ENCODE measurements around the gene TMEM50A. TPM values are rescaled to one million over a fixed set of nuclear protein-coding genes. Genes with fewer than 3 reads are reported as not detected.
A peak's percentile ranks its signal among the peaks of the same experiment; 100 is the strongest.
"Not testable (repeated sequence)": the region's sequence is repeated elsewhere in the genome, so short reads cannot be mapped to it uniquely, and the experiment has no call there.

Gene TMEM50A
- total RNA-seq, 2 experiments from 2014 or later: 140 to 176 TPM

DNA sequence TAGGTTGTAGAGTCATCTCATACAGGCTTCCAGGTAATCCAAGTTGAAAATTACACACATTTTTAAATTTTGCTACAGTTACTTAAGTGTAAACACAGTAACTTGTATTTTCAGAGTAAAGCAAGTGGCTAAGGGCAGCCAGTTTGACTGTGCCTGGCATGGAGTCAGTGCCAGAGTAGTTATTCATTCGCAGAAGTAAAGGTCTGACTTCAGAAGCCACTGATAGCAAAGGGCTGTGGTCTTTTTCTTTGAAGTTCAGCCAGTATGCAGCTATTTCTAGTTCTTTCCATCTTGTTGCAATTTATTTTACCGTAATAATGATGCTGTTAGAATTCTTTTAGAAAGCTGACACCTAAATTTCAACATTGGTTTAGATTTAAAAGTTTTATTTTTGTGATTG is 9.4 kb downstream of the TMEM50A start:
- POLR2A ChIA-PET: interaction anchor here (0.6 kb wide), 1 partner anchor 614 kb away, joined by 5 read pairs; no protein-coding TSS in a partner anchor
- CTCF ChIA-PET: interaction anchor here (1.1 kb wide), 1 partner anchor 8 kb away, joined by 4 read pairs; no protein-coding TSS in a partner anchor
- Mint-ChIP-seq H3K4me3 (no peak overlapping the region), H3K4me1 (peaks cover 23% of the 10 kb centered on the region), H3K36me3 (ENCODE audit: low read depth) (peaks cover 49% of the 10 kb centered on the region), H3K9me3 (no peaks in the 10 kb centered on the region), H3K27me3 (no peaks in the 10 kb centered on the region), H3K27ac (no peak overlapping the region)
- no peak for DNase-seq

- no peaks in the 10 kb centered on the region for H3K9me3 Mint-ChIP-seq
- H3K4me3 Mint-ChIP-seq: no peak overlapping the region
- ChIA-PET CTCF (interaction anchor here (0.9 to 1.3 kb wide), 2 partner anchors 110 to 118 kb away, joined by 3 read pairs; no protein-coding TSS in a partner anchor), POLR2A (no interaction called here)
- DNase-seq: no peak
- H3K4me1 Mint-ChIP-seq: peaks cover 20% of the 10 kb centered on the region
- H3K27me3 Mint-ChIP-seq: no peaks in the 10 kb centered on the region
- H3K27ac Mint-ChIP-seq: no peak overlapping the region
- H3K36me3 Mint-ChIP-seq (ENCODE audit: low read depth): peaks cover 43% of the 10 kb centered on the region
These were observed 11.5 kb downstream of the TMEM50A start for GRCh38 chr1:25349606-25350005.

DNA sequence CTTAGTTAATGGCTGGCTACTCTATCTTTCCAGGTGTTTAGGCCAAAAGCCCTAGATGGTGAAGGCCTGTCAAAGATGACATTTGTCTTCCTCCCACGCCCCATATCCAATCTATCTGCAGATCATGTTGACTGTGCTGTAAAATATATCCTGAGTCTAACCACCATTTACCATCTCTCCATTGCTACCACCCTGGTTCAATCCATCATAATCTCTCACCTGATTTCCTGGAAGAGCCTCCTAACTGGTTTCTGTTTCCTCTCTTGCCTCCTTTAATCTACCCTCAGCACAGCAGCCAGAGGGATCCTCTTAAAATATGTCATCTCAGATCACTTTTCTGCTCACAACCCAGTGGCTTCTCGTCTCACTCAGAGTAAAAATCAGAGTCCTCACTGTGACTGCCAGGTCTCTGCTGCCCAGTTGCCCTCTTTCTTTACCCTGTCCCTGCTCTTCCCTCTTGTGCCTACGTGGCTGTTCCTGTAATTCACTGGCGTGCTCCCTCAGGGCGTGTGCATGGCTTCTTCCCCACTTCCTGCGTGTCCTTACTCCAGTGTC is 17.8 kb downstream of the TMEM50A start:
- H3K4me1 Mint-ChIP-seq: peaks cover 47% of the 10 kb centered on the region
- peaks cover 57% of the 10 kb centered on the region for H3K36me3 Mint-ChIP-seq (ENCODE audit: low read depth)
- peak overlapping the region; percentile 88 for H3K27ac Mint-ChIP-seq
- no peaks in the 10 kb centered on the region for H3K27me3 Mint-ChIP-seq
- no peaks in the 10 kb centered on the region for H3K9me3 Mint-ChIP-seq
- CTCF ChIA-PET: no interaction called here
- POLR2A ChIA-PET: no interaction called here
- peak; percentile 38 for DNase-seq
- H3K4me3 Mint-ChIP-seq: peak overlapping the region; percentile 2

DNA sequence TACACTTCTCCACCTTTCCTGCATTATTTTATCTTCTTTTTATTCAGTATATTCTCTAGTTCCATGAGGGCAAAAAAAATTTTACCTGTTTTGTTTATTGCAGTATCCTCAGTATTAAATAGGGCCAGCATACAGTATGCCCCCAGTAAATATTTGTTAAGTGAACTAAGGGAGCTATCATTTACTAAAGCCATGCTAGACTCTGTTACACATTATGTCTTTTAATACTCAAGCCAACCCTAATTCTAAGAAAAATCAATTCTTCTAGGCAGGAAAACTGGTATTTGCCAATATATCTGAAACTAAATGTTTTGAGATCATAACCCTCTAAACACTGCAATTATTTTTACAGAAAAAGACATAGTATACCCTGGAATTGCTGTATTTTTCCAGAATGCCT is 18.3 kb downstream of the TMEM50A start:
- H3K4me3 Mint-ChIP-seq: no peak overlapping the region
- peaks cover 47% of the 10 kb centered on the region for H3K4me1 Mint-ChIP-seq
- H3K36me3 Mint-ChIP-seq (ENCODE audit: low read depth): peaks cover 61% of the 10 kb centered on the region
- H3K9me3 Mint-ChIP-seq: no peaks in the 10 kb centered on the region
- no peaks in the 10 kb centered on the region for H3K27me3 Mint-ChIP-seq
- ChIA-PET POLR2A (no interaction called here), CTCF (interaction anchor here (0.6 kb wide), 1 partner anchor 1665 kb away, joined by 3 read pairs; the partner anchor contains the start of gene RPL11)
- no peak for DNase-seq
- peak overlapping the region; percentile 88 for H3K27ac Mint-ChIP-seq

DNA sequence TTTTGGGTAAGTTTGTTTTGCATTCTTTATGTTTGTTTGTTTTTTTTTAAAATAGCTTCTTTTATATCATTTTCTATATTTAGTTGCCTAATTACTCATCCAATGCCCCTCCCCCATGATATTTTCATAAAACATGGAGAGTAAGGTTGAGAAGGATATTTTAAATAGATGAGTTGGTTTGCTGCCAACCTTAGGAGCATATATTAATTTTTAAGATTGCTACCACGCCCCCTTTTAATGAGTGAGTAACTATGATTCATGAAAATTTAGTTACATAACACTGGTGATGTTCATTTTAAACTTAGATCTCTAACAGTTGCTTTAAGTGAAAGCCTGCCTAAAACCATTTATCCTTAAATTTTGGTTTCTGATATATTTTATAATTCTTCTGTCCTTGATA is 18.7 kb downstream of the TMEM50A start:
- no peak for DNase-seq
- Mint-ChIP-seq H3K4me3 (peak overlapping the region; percentile 0), H3K9me3 (no peaks in the 10 kb centered on the region), H3K36me3 (ENCODE audit: low read depth) (peaks cover 63% of the 10 kb centered on the region), H3K27ac (peak overlapping the region; percentile 88), H3K27me3 (no peaks in the 10 kb centered on the region), H3K4me1 (peaks cover 47% of the 10 kb centered on the region)
- POLR2A ChIA-PET: no interaction called here
- CTCF ChIA-PET: interaction anchor here (0.6 kb wide), 2 partner anchors 500 to 1665 kb away, joined by 3 to 5 read pairs; partner anchors contain the start of gene RPL11

- H3K27ac Mint-ChIP-seq: peak overlapping the region; percentile 65
- no peaks in the 10 kb centered on the region for H3K27me3 Mint-ChIP-seq
- ChIA-PET CTCF (no interaction called here), POLR2A (no interaction called here)
- H3K9me3 Mint-ChIP-seq: no peaks in the 10 kb centered on the region
- H3K4me3 Mint-ChIP-seq: no peak overlapping the region
- H3K36me3 Mint-ChIP-seq (ENCODE audit: low read depth): peaks cover 47% of the 10 kb centered on the region
- peaks cover 34% of the 10 kb centered on the region for H3K4me1 Mint-ChIP-seq
- no peak for DNase-seq
These were observed 22.8 kb downstream of the TMEM50A start for GRCh38 chr1:25360596-25361581.

- no peaks in the 10 kb centered on the region for H3K27me3 Mint-ChIP-seq
- H3K36me3 Mint-ChIP-seq (ENCODE audit: low read depth): peaks cover 40% of the 10 kb centered on the region
- ChIA-PET POLR2A (no interaction called here), CTCF (no interaction called here)
- DNase-seq: no peak
- no peak overlapping the region for H3K27ac Mint-ChIP-seq
- no peaks in the 10 kb centered on the region for H3K9me3 Mint-ChIP-seq
- H3K4me1 Mint-ChIP-seq: peaks cover 24% of the 10 kb centered on the region
- H3K4me3 Mint-ChIP-seq: no peak overlapping the region
These were observed 23.8 kb downstream of the TMEM50A start for GRCh38 chr1:25361901-25362300.

DNA sequence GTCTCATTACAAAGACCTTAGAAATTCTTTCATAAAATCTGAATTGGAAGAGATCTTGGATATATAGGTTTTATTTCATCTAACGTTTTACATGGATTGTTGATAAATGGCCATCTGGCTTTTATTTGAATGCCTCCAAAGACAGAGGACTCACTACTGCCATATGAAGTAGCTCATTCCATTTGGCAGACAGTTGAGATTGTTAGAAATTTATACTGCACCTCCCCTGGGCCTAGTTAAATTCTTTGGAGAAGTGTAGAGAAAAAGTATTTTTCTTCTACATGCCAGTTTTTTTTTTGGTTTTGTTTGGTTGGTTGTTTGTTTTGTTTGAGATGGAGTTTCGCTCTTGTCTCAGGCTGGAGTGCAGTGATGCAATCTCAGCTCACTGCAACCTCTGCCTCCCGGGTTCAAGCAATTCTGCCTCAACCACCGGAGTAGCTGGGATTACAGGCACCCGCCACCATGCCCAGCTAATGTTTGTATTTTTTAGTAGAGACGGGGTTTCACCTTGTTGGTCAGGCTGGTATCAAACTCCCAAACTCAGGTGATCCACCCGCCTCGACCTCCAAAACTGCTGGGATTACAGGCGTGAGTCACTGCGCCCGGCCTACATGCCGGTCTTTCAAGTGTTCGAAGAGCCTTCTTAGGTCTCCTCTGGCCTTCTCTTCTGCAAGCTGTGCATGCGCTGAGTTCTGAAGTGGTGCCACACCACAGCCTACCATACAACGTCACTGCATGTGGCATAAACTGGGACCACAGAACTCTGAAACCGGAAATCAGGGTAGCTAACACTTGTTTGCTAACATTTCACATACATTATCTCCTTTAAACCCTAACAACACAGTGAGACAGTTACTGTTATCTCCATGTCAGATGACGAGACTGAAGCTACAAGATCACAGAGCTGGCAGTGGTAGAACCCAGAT is 24.8 kb downstream of the TMEM50A start:
- H3K27ac Mint-ChIP-seq, DNase-seq, POLR2A ChIA-PET, H3K4me3 Mint-ChIP-seq, H3K9me3 Mint-ChIP-seq, H3K27me3 Mint-ChIP-seq, CTCF ChIA-PET: not testable (repeated sequence)
- peaks cover 32% of the 10 kb centered on the region for H3K36me3 Mint-ChIP-seq (ENCODE audit: low read depth)
- peaks cover 15% of the 10 kb centered on the region for H3K4me1 Mint-ChIP-seq

GRCh38 chr1:25369241-25369640 is 31.1 kb downstream of the TMEM50A start:
- H3K4me1 Mint-ChIP-seq: no peaks in the 10 kb centered on the region
- H3K27me3 Mint-ChIP-seq: no peaks in the 10 kb centered on the region
- ChIA-PET POLR2A (no interaction called here), CTCF (interaction anchor here (0.7 kb wide), 1 partner anchor 126 kb away, joined by 3 read pairs; no protein-coding TSS in a partner anchor)
- no peak overlapping the region for H3K27ac Mint-ChIP-seq
- H3K36me3 Mint-ChIP-seq (ENCODE audit: low read depth): no peaks in the 10 kb centered on the region
- no peaks in the 10 kb centered on the region for H3K9me3 Mint-ChIP-seq
- no peak for DNase-seq
- H3K4me3 Mint-ChIP-seq: no peak overlapping the region

- H3K36me3 Mint-ChIP-seq (ENCODE audit: low read depth); H3K4me1 Mint-ChIP-seq; H3K27ac Mint-ChIP-seq; POLR2A ChIA-PET; DNase-seq; H3K9me3 Mint-ChIP-seq; H3K27me3 Mint-ChIP-seq; H3K4me3 Mint-ChIP-seq: not testable (repeated sequence)
- CTCF ChIA-PET: interaction anchor here (0.7 kb wide), 1 partner anchor 125 kb away, joined by 3 read pairs; no protein-coding TSS in a partner anchor
These were observed 31.6 kb downstream of the TMEM50A start for GRCh38 chr1:25369691-25370271.

GRCh38 chr1:25371757-25372156 is 33.6 kb downstream of the TMEM50A start:
- CTCF ChIA-PET; DNase-seq; H3K27ac Mint-ChIP-seq; H3K4me3 Mint-ChIP-seq; POLR2A ChIA-PET; H3K36me3 Mint-ChIP-seq (ENCODE audit: low read depth); H3K27me3 Mint-ChIP-seq; H3K4me1 Mint-ChIP-seq; H3K9me3 Mint-ChIP-seq: not testable (repeated sequence)

DNA sequence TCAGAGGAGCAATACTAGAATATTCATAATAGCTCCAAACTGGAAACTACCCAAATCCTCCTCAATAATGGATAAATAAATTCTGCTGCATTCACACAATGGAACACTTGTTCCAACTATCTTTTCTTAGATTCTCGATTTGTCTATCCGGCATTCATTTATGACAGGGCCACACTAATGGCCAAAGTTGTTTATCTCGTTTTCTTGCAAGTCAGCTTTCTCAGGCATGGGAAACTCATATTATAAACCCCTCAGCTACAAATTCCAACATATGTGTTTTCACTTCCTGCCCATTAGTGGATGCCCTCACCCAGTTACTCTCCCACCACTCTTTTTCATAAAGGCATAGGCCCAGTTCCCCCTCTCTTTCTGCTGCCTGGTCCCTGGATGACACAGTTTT is 40.2 kb downstream of the TMEM50A start:
- H3K27ac Mint-ChIP-seq; H3K27me3 Mint-ChIP-seq; H3K4me3 Mint-ChIP-seq; H3K36me3 Mint-ChIP-seq (ENCODE audit: low read depth); DNase-seq; CTCF ChIA-PET; H3K4me1 Mint-ChIP-seq; POLR2A ChIA-PET; H3K9me3 Mint-ChIP-seq: not testable (repeated sequence)
